ENCODE results near the gene TNS3.

Gene TNS3

GRCh38 chr7:47358944-47359588, 222.8 kb downstream of the TNS3 start:
- Histone ChIP-seq H3K27me3 (ENCODE audit: insufficient read depth, poor library complexity, severe bottlenecking) (no peaks in the 10 kb centered on the region), H3K27ac (replicated peaks) (no peak overlapping the region), H3K4me3 (replicated peaks; ENCODE audit: insufficient read depth, low read length) (no peak overlapping the region)
- TF ChIP-seq SPI1 (IDR thresholded peaks at IDR 0.05; ENCODE audit: borderline replicate concordance, low read depth) (no peak), POLR2AphosphoS5 (IDR thresholded peaks at IDR 0.05; ENCODE audit: low read depth) (no peak), GABPA (IDR thresholded peaks at IDR 0.05; ENCODE audit: low read depth) (no peak), REST (IDR thresholded peaks at IDR 0.05; ENCODE audit: insufficient replicate concordance, low read depth) (no peak), CTCF (IDR thresholded peaks at IDR 0.05; ENCODE audit: insufficient read depth, low read length) (no peak)
- DNase-seq (ENCODE audit: low read depth in 1 of 2, low spot score in 1 of 2), result no peak

- TF ChIP-seq GABPA (IDR thresholded peaks at IDR 0.05; ENCODE audit: low read depth) (no peak), POLR2AphosphoS5 (IDR thresholded peaks at IDR 0.05; ENCODE audit: low read depth) (no peak), SPI1 (IDR thresholded peaks at IDR 0.05; ENCODE audit: borderline replicate concordance, low read depth) (no peak), CTCF (IDR thresholded peaks at IDR 0.05; ENCODE audit: insufficient read depth, low read length) (no peak), REST (IDR thresholded peaks at IDR 0.05; ENCODE audit: insufficient replicate concordance, low read depth) (no peak)
- no peaks in the 10 kb centered on the region for H3K27me3 ChIP-seq (ENCODE audit: insufficient read depth, poor library complexity, severe bottlenecking)
- H3K4me3 ChIP-seq (replicated peaks; ENCODE audit: insufficient read depth, low read length), result no peak overlapping the region
- no peak for DNase-seq (ENCODE audit: low read depth in 1 of 2, low spot score in 1 of 2)
- H3K27ac ChIP-seq (replicated peaks), result no peak overlapping the region
These were observed 223.6 kb downstream of the TNS3 start for GRCh38 chr7:47358357-47358756.

- Histone ChIP-seq H3K27me3 (ENCODE audit: insufficient read depth, poor library complexity, severe bottlenecking) (no peaks in the 10 kb centered on the region), H3K27ac (replicated peaks) (no peak overlapping the region), H3K4me3 (replicated peaks; ENCODE audit: insufficient read depth, low read length) (no peak overlapping the region)
- no peak for DNase-seq (ENCODE audit: low read depth in 1 of 2, low spot score in 1 of 2)
- no peak for TF ChIP-seq REST (IDR thresholded peaks at IDR 0.05; ENCODE audit: insufficient replicate concordance, low read depth)
- TF ChIP-seq POLR2AphosphoS5 (IDR thresholded peaks at IDR 0.05; ENCODE audit: low read depth), result no peak
- TF ChIP-seq SPI1 (IDR thresholded peaks at IDR 0.05; ENCODE audit: borderline replicate concordance, low read depth), result no peak
- TF ChIP-seq CTCF (IDR thresholded peaks at IDR 0.05; ENCODE audit: insufficient read depth, low read length), result no peak
- TF ChIP-seq GABPA (IDR thresholded peaks at IDR 0.05; ENCODE audit: low read depth), result no peak
These were observed 224.0 kb downstream of the TNS3 start for GRCh38 chr7:47357863-47358262.

All from HL-60 (cell line).